WTC11 (cell line): ENCODE data around the gene SLC12A6. TPM values are rescaled to one million over a fixed set of nuclear protein-coding genes. Genes with fewer than 3 reads are reported as not detected.

ENCODE experiments used
- CDX4 ChIP-seq: fragments of 250-450 bp; sonication (Bioruptor Pico); IDR thresholded peaks from 2 replicates; pipeline ENCODE4 v1.9.0; 2021; ENCODE audit warnings: moderate library complexity, mild to moderate bottlenecking, inconsistent platforms, borderline replicate concordance
- CTCF ChIP-seq: fragments of 200-600 bp; IDR thresholded peaks from 2 replicates; pipeline ENCODE4 v1.8.0; 2022; ENCODE audit warnings: antibody characterized with exemption
- FOXJ3 ChIP-seq: sonication (generic); formaldehyde crosslinking; IDR thresholded peaks from 2 replicates; pipeline ENCODE4 v1.9.0; 2021; ENCODE audit warnings: missing genetic modification reagents, mild to moderate bottlenecking, borderline replicate concordance
- FOXP1 ChIP-seq: sonication (generic); formaldehyde crosslinking; IDR thresholded peaks from 2 replicates; pipeline ENCODE4 v1.8.0; 2022; ENCODE audit warnings: missing genetic modification reagents, mild to moderate bottlenecking, moderate library complexity, borderline replicate concordance
- GTF2I ChIP-seq: fragments of 250-450 bp; sonication (Bioruptor Pico); conservative IDR thresholded peaks from 2 replicates; pipeline ENCODE4 v1.4.0; 2021; ENCODE audit warnings: mild to moderate bottlenecking
- KAT7 ChIP-seq: sonication (generic); formaldehyde crosslinking; IDR thresholded peaks from 2 replicates; pipeline ENCODE4 v1.8.1; 2023; ENCODE audit warnings: missing genetic modification reagents, mild to moderate bottlenecking, borderline replicate concordance
- OVOL2 ChIP-seq: fragments of 250-450 bp; sonication (Bioruptor Pico); IDR thresholded peaks from 2 replicates; pipeline ENCODE4 v1.9.0; 2021; ENCODE audit warnings: mild to moderate bottlenecking, borderline replicate concordance
- PRRX2 ChIP-seq: fragments of 250-450 bp; sonication (Bioruptor Pico); IDR thresholded peaks from 2 replicates; pipeline ENCODE4 v1.8.0; 2021; ENCODE audit warnings: mild to moderate bottlenecking
- RELA ChIP-seq: sonication (generic); formaldehyde crosslinking; IDR thresholded peaks from 2 replicates; pipeline ENCODE4 v1.8.1; 2022; ENCODE audit warnings: missing genetic modification reagents, mild to moderate bottlenecking, borderline replicate concordance
- STAT6 ChIP-seq: sonication (generic); formaldehyde crosslinking; conservative IDR thresholded peaks from 2 replicates; pipeline ENCODE4 v1.8.1; 2023; ENCODE audit warnings: mild to moderate bottlenecking, low read depth, missing genetic modification reagents, moderate library complexity
- TEAD1 ChIP-seq: sonication (generic); formaldehyde crosslinking; IDR thresholded peaks from 2 replicates; pipeline ENCODE4 v1.8.0; 2022; ENCODE audit warnings: mild to moderate bottlenecking, missing genetic modification reagents
- TP53 ChIP-seq: sonication (generic); formaldehyde crosslinking; IDR thresholded peaks from 2 replicates; pipeline ENCODE4 v1.8.1; 2023; ENCODE audit warnings: mild to moderate bottlenecking, missing genetic modification reagents
- USF1 ChIP-seq: sonication (generic); formaldehyde crosslinking; IDR thresholded peaks from 2 replicates; pipeline ENCODE4 v1.8.0; 2022; ENCODE audit warnings: mild to moderate bottlenecking, missing genetic modification reagents
- ZMAT4 ChIP-seq: fragments of 250-450 bp; sonication (Bioruptor Pico); IDR thresholded peaks from 2 replicates; pipeline ENCODE4 v1.9.0; 2021; ENCODE audit warnings: mild to moderate bottlenecking
- total RNA-seq: library from RNA; stranded (reverse); gene quantifications from 3 replicates; pipeline ENCODE4 v1.2.3, GENCODE V29; 2021
- TF ChIP-seq, protein P1 (sequence below): sonication (generic); formaldehyde crosslinking; IDR thresholded peaks from 2 replicates; pipeline ENCODE4 v1.8.0; 2023; ENCODE audit warnings: missing genetic modification reagents, mild to moderate bottlenecking, borderline replicate concordance
- TF ChIP-seq, protein P2 (sequence below): sonication (generic); formaldehyde crosslinking; IDR thresholded peaks from 2 replicates; pipeline ENCODE4 v1.8.1; 2023; ENCODE audit warnings: mild to moderate bottlenecking, moderate library complexity, missing genetic modification reagents
- TF ChIP-seq, protein P3 (sequence below): sonication (generic); formaldehyde crosslinking; IDR thresholded peaks from 2 replicates; pipeline ENCODE4 v1.8.1; 2023; ENCODE audit warnings: mild to moderate bottlenecking, missing genetic modification reagents
- TF ChIP-seq, protein P4 (sequence below): sonication (generic); formaldehyde crosslinking; IDR thresholded peaks from 2 replicates; pipeline ENCODE4 v1.8.1; 2022; ENCODE audit warnings: mild to moderate bottlenecking, missing genetic modification reagents, moderate library complexity, borderline replicate concordance

SLC12A6 gene
- total RNA-seq, 1 experiment from 2014 or later, result 16.2 TPM

- no peak for TF ChIP-seq STAT6 (CRISPR knock-in tag)
- no peak for TF ChIP-seq OVOL2 (CRISPR knock-in tag)
- peak; percentile 57; the same call in 1 of the 2 replicates for TF ChIP-seq PRRX2 (CRISPR knock-in tag)
- TF ChIP-seq USF1, result 0 out of 2 replicates have a peak, but pooled peaks have one; percentile 28
- TF ChIP-seq CTCF, result peak; percentile 40
- TF ChIP-seq, protein P1, sequence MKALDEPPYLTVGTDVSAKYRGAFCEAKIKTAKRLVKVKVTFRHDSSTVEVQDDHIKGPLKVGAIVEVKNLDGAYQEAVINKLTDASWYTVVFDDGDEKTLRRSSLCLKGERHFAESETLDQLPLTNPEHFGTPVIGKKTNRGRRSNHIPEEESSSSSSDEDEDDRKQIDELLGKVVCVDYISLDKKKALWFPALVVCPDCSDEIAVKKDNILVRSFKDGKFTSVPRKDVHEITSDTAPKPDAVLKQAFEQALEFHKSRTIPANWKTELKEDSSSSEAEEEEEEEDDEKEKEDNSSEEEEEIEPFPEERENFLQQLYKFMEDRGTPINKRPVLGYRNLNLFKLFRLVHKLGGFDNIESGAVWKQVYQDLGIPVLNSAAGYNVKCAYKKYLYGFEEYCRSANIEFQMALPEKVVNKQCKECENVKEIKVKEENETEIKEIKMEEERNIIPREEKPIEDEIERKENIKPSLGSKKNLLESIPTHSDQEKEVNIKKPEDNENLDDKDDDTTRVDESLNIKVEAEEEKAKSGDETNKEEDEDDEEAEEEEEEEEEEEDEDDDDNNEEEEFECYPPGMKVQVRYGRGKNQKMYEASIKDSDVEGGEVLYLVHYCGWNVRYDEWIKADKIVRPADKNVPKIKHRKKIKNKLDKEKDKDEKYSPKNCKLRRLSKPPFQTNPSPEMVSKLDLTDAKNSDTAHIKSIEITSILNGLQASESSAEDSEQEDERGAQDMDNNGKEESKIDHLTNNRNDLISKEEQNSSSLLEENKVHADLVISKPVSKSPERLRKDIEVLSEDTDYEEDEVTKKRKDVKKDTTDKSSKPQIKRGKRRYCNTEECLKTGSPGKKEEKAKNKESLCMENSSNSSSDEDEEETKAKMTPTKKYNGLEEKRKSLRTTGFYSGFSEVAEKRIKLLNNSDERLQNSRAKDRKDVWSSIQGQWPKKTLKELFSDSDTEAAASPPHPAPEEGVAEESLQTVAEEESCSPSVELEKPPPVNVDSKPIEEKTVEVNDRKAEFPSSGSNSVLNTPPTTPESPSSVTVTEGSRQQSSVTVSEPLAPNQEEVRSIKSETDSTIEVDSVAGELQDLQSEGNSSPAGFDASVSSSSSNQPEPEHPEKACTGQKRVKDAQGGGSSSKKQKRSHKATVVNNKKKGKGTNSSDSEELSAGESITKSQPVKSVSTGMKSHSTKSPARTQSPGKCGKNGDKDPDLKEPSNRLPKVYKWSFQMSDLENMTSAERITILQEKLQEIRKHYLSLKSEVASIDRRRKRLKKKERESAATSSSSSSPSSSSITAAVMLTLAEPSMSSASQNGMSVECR (CRISPR knock-in tag), result no peak
- no peak for TF ChIP-seq TP53 (CRISPR knock-in tag)
- TF ChIP-seq FOXP1 (CRISPR knock-in tag), result peak; percentile 78; the same call in 1 of the 2 replicates
- no peak for TF ChIP-seq RELA (CRISPR knock-in tag)
- TF ChIP-seq, protein P2, sequence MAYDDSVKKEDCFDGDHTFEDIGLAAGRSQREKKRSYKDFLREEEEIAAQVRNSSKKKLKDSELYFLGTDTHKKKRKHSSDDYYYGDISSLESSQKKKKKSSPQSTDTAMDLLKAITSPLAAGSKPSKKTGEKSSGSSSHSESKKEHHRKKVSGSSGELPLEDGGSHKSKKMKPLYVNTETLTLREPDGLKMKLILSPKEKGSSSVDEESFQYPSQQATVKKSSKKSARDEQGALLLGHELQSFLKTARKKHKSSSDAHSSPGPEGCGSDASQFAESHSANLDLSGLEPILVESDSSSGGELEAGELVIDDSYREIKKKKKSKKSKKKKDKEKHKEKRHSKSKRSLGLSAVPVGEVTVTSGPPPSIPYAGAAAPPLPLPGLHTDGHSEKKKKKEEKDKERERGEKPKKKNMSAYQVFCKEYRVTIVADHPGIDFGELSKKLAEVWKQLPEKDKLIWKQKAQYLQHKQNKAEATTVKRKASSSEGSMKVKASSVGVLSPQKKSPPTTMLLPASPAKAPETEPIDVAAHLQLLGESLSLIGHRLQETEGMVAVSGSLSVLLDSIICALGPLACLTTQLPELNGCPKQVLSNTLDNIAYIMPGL, result peak; percentile 92; the same call in 1 of the 2 replicates
- no peak for TF ChIP-seq CDX4
- TF ChIP-seq GTF2I, result 0 out of 2 replicates have a peak, but pooled peaks have one; percentile 15
- TF ChIP-seq ZMAT4 (CRISPR knock-in tag), result no peak
- TF ChIP-seq FOXJ3 (CRISPR knock-in tag), result no peak
- TF ChIP-seq, protein P3, sequence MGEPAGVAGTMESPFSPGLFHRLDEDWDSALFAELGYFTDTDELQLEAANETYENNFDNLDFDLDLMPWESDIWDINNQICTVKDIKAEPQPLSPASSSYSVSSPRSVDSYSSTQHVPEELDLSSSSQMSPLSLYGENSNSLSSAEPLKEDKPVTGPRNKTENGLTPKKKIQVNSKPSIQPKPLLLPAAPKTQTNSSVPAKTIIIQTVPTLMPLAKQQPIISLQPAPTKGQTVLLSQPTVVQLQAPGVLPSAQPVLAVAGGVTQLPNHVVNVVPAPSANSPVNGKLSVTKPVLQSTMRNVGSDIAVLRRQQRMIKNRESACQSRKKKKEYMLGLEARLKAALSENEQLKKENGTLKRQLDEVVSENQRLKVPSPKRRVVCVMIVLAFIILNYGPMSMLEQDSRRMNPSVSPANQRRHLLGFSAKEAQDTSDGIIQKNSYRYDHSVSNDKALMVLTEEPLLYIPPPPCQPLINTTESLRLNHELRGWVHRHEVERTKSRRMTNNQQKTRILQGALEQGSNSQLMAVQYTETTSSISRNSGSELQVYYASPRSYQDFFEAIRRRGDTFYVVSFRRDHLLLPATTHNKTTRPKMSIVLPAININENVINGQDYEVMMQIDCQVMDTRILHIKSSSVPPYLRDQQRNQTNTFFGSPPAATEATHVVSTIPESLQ (CRISPR knock-in tag), result no peak
- TF ChIP-seq TEAD1 (CRISPR knock-in tag), result no peak
- TF ChIP-seq, protein P4, sequence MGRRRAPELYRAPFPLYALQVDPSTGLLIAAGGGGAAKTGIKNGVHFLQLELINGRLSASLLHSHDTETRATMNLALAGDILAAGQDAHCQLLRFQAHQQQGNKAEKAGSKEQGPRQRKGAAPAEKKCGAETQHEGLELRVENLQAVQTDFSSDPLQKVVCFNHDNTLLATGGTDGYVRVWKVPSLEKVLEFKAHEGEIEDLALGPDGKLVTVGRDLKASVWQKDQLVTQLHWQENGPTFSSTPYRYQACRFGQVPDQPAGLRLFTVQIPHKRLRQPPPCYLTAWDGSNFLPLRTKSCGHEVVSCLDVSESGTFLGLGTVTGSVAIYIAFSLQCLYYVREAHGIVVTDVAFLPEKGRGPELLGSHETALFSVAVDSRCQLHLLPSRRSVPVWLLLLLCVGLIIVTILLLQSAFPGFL (CRISPR knock-in tag), result no peak
- peak; percentile 90; the same call in 1 of the 2 replicates for TF ChIP-seq KAT7 (CRISPR knock-in tag)
Measured at GRCh38 chr15:34367101-34368081, 29.8 kb upstream of the SLC12A6 start, which contains the start of gene LPCAT4 (continued).
